ENCODE data around the gene SLC43A3.

The SLC43A3 gene

DNA sequence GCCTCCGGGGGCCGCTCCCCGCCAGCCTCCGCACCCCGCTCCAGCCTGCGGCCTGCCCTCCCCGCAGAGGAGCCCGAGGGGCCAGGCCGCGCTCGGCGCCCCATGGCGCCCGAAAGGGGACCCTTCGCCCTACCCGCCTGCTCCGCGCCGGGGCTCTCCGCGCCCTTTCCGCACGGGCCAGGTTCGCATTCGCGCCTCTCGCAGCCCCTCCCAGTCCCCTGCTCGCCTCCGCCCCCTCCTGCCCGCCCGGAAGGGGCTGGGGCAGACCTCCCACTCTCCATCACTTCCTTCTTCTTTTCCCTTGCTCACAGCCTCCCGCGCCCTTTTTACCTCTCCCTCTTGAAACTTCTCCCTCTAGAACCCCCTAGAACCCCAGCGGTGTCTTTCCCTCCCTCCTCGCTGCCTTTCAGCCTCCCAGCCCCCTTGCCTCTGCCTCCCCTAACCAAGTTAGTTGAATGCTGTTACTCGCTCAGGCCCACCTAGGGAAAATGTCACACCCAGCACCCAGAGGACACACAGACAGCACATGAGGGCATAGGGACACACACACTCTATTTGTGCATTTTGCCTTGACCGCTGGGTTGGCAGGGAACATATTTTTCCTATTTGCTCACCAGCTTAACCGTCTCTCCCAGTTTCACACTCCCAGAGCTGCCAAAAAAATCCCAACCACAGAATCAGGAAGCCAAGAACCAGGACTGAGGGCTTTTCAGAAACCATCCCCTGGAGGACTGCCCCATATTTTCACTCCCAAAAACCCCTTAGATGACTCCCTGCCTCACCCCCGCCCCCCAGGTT is at the start of gene SLC43A3:
Gene SLC43A3 (minus strand): TSS at position 193 of the 798 bp plus-strand sequence. CDS start 949 bp downstream, outside the sequence.
- no peak for DNase-seq

GRCh38 chr11:57476047-57476756 is 49.3 kb upstream of the SLC43A3 start:
- DNase-seq, result no peak

- DNase-seq, result no peak
Observed at GRCh38 chr11:57475671-57476046, 48.7 kb upstream of the SLC43A3 start.

- no peak for DNase-seq
Observed at GRCh38 chr11:57475191-57475590, 48.3 kb upstream of the SLC43A3 start.

DNA sequence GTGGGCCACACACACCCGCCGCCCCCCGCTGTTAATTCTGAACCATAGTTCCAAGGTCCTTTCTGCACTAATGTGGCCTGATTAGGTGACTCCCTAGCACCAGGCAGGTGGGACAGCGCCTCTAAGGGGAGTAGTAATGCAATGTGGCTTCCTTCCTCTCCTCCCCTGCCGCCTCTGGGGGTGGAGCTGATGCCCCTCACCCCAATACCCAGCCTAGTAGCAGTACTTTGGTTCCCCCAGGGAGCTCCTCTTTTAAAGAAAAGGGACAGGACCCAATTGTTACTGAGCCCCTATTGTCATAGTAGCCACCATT is 47.8 kb upstream of the SLC43A3 start:
- DNase-seq, result no peak

DNA sequence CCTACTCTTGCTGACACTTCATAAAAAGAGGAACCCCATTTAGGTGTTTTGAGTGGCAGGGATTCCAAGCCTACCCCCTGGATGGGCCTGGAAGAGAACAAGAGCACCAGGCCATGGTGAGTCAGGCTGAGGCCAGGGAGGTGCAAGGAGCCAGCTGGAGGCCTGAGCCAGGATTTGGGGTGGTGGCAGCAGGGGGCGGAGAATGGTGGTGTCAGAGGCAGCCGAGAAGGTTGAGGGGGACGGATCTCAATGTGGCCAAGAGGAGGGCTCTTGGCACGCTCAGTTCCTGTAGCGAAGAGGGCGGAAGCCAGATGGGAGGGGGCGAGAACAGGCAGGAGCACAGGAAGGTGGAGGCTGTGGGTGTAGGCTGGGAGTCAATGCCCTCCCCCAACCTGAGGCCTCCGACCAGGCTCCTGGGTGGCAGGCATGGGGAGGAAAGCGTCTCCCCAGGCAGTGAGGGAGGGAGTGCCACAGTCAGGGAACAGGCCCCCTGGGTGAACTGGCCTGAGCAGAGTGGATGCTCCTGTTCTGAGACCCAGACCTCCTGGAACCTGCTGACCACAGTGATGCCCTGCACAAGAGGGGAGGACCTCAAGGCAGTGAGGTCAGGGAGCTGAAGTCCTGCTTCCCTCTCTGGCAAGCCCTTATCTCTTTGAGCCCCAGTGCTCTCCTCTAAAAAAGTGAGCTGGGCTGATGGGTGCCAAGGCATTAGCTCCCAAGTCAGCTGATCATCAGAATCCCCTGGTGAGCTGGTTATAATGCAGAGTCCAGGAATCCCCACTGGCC is 47.3 kb upstream of the SLC43A3 start:
- DNase-seq, result peak; percentile 14

GRCh38 chr11:57473285-57473841 is 46.4 kb upstream of the SLC43A3 start:
- DNase-seq, result no peak

GRCh38 chr11:57471496-57471895 is 44.6 kb upstream of the SLC43A3 start:
- peak; percentile 62 for DNase-seq

DNA sequence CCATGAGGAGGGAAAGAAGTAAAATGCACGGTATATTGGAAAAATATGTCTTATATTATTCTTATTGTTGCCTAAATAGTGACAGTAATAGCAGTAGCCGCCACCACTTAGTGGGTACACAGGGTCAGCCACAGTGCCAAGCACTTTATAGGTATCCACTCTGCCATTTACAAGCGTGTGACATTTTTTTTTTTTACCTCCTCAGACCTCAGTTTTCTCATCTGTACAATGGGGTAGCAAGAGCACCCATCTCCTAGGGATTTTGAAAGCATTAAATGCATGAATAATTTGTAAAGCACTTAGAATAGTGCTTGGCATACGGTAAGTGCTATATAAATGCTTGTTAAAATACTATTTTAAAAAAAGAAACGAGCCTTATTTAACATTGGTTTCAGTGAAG is 42.3 kb upstream of the SLC43A3 start:
- no peak for DNase-seq

GRCh38 chr11:57468276-57468675 is 41.4 kb upstream of the SLC43A3 start:
- DNase-seq, result no peak

DNA sequence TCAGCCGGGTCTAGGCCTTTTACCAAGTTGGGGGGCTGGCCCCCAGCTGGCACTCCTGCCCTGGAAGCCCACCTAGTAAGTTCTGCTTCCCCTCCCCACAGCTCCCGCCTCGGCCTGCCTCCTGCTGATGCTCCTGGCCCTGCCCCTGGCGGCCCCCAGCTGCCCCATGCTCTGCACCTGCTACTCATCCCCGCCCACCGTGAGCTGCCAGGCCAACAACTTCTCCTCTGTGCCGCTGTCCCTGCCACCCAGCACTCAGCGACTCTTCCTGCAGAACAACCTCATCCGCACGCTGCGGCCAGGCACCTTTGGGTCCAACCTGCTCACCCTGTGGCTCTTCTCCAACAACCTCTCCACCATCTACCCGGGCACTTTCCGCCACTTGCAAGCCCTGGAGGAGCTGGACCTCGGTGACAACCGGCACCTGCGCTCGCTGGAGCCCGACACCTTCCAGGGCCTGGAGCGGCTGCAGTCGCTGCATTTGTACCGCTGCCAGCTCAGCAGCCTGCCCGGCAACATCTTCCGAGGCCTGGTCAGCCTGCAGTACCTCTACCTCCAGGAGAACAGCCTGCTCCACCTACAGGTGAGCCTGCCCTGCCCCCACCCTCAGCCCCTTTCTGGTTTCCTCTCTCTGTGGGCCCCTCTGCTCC is 40.7 kb upstream of the SLC43A3 start:
- DNase-seq, result no peak

GRCh38 chr11:57466680-57467079 is 39.8 kb upstream of the SLC43A3 start:
- DNase-seq, result no peak

DNA sequence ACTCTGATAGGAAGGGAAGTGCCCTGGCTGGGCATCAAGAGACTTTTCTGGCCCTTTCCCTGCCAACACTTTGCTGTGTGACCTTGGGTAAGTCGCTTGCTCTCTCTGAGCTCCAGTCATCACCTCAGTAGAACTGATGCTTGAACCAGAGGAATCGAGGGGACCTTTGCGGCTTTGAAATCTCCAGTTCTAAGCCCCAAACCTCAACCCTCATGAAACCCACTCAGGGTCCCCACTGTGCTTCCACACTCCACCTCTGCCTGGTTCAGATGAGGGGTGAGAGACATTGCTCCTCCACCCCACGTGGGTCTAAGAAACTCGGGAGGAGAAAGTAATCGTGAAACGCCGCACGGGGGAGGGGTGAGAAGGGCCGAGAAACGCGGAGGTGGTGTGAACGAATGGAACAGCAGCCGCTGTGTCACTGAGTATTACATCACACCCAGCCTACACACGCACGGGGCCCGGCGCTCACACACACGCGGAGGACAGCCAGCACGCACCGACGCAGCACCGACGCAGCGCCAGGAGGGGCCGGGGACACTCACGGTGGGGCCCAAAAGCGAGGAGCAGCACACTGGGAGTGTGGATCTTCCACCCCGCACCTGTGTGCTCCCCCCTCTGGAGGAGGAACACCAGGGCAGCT is 37.7 kb upstream of the SLC43A3 start:
- no peak for DNase-seq

GRCh38 chr11:57463671-57464538 is 37.0 kb upstream of the SLC43A3 start:
- DNase-seq, result no peak

DNA sequence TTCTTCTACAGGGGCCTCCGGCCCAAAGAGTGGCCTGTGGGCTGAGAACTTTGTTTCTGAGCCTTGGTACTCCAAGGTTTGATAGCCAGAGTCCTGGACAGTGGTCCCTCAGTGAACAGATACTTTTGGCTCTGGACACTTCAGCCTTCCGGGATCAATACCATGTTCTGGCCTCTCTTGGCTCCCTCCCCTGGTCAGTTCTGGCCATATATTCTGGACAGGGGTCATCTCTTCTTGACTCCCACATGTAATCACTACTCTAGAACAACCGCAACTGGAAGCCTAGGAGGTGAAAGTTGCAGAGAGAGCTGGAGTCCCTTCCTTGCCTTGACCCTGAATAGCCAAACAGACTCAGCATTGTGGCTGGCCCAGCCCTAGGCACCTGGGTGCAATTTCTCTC is 35.7 kb upstream of the SLC43A3 start:
- no peak for DNase-seq

DNA sequence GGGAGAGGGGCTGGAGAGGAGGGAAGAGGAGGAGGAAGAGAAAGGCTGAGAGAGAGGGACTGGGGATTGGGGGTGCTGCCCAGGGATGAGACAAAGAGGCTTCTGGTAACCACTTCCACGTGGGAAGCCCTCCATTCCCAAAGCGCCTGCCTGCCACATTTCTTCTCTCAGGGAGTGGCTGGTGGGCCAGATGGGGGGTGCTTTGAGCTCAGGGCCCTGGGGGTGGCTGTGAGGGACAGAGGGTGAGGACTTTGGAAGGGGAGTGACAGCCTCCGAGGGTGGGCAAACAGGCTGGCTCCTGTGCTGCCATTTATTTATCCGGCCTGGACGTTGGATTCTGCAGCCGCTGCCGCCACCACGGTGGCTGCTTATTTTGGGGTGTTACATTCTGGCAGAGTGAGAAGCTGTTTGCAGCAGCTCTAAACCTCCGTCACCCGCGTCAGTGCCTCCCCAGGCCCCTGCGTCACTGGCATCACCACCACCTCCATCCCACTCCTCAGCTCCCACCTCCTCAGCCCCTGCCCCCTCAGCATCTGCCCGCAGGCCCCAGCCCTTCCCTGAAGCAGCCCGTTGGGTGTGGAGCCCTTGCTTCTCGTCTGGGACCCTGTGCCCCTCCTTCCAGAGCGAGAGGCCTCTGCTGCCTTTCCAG is 35.0 kb upstream of the SLC43A3 start:
- DNase-seq, result no peak

- no peak for DNase-seq
Observed at GRCh38 chr11:57460758-57461749, 34.1 kb upstream of the SLC43A3 start.

GRCh38 chr11:57460022-57460757 is 33.3 kb upstream of the SLC43A3 start, which contains the start of gene RTN4RL2:
TSS of gene RTN4RL2 (plus strand) at chr11:57460528. CDS start at chr11:57460866, 338 bp downstream.
- peak; percentile 58 for DNase-seq

Data from NCI-H1694 (cell line).